Measurements from ENCODE around the gene CPLANE1.

DNA sequence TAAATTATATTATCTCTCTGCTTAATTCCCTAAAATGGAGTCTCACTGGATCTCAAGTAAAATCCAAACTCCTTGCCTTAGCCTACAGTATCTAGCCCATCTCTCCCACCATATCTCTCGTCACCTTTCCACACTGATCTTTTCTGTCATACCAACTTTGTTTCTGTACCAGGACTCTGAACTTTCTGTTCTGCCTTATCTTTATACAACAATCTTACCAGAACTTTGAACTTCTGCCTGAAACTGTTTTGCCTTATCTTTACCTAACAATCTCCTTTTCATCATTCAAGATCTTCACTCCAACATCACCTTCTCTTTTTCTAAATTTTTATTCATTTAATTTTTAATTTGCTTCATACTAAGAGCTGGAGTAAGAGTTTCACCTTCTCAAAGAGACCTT is 139.0 kb downstream of the CPLANE1 start:
- TF ChIP-seq, protein P1, sequence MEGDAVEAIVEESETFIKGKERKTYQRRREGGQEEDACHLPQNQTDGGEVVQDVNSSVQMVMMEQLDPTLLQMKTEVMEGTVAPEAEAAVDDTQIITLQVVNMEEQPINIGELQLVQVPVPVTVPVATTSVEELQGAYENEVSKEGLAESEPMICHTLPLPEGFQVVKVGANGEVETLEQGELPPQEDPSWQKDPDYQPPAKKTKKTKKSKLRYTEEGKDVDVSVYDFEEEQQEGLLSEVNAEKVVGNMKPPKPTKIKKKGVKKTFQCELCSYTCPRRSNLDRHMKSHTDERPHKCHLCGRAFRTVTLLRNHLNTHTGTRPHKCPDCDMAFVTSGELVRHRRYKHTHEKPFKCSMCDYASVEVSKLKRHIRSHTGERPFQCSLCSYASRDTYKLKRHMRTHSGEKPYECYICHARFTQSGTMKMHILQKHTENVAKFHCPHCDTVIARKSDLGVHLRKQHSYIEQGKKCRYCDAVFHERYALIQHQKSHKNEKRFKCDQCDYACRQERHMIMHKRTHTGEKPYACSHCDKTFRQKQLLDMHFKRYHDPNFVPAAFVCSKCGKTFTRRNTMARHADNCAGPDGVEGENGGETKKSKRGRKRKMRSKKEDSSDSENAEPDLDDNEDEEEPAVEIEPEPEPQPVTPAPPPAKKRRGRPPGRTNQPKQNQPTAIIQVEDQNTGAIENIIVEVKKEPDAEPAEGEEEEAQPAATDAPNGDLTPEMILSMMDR (IDR thresholded peaks at IDR 0.05), result no peak
- no peak for TF ChIP-seq POLR2A (IDR thresholded peaks at IDR 0.05)

All from body of pancreas (tissue), 4 donors.